CD4-positive, alpha-beta T cell treated with Interleukin-1 beta for 1 hour (primary cell): ENCODE data around the gene PLEKHM1.
"Not testable (repeated sequence)": the region's sequence is repeated elsewhere in the genome, so short reads cannot be mapped to it uniquely, and the experiment has no call there.

Experiments
- DNase-seq, 2 donors: peaks; one replicate each; pipeline ENCODE4 v3.0.0-alpha.2; 2020 to 2022

The PLEKHM1 gene

DNA sequence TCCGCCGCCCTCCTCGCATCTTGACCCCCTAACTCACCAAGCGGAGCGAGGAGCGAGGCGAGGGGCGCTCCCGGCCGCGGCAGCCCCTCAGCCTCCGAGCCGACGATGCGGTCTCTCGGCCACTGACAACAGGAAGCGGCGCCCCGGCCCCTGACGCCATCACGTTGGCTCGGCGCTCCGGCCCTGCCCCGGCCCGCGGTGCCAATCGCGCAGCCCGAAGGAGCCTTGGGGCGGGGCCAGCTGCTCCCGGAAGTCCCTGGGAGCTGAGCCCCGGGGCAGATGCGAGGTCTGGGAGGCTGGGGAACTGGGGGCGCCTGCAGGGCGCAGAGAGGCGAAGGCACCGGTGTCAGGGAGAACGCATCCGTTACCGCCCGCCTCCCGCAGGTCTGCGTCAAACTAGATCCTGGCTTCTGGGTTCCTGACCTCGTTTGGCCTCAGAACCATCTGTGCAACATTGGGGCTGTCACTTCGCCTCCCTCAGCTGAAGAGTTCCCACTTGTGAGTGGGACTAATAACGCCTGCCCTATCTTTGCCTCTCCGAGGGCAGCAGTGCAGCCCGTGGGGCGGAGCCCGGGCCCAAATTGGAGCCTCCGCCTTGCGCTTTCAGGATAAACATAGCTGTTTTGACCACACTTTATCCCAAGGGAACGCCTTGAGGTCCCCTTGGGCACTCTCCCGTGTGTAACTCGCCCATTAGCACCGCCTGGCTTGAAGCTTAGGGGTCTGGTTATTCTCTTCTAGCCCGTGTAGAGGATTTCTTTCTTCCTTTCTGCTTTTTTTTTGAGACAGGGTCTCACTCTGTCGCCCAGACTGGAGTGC is at the start of gene PLEKHM1:
Gene PLEKHM1, minus strand, starts transcription at position 107 of the 819 bp plus-strand sequence. CDS start 8,237 bp downstream, outside the sequence.
- peak; percentile 84 to 86 for DNase-seq

DNA sequence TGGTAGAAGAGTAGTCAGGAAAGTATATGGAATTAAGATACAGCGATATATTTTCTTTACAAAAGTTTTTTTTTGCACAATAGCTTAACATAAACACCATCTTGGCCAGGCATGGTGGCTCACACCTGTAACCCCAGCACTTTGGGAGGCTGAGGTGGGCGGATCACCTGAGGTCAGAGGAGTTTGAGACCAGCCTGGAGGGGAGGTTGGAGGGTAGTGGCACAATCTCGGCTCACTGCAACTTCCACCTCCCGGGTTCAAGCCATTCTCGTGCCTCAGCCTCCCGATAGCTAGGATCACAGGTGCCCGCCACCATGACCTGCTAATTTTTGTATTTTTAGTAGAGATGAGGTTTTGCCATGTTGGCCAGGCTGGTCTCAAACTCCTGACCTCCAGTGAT is 47.6 kb upstream of the PLEKHM1 start:
- not testable (repeated sequence) for DNase-seq

DNA sequence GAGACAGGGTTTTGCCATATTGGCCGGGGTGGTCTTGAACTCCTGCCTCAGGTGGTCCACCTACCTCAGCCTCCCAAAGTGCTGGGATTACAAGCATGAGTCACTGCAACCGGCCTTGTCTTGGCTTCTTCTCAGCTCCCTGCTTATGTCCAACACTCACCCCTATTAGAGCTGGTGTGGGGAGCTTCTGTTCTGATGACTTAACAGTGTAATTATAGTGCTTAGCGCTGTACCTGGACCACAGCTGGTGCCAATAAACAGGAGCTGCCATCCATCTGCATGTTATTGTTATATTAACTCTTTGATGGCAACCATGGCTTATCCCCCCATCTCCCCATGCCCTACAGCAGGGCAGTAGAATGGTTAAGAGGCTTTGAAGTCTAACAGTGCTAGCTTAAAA is 15.6 kb upstream of the PLEKHM1 start:
- DNase-seq: not testable (repeated sequence)

DNA sequence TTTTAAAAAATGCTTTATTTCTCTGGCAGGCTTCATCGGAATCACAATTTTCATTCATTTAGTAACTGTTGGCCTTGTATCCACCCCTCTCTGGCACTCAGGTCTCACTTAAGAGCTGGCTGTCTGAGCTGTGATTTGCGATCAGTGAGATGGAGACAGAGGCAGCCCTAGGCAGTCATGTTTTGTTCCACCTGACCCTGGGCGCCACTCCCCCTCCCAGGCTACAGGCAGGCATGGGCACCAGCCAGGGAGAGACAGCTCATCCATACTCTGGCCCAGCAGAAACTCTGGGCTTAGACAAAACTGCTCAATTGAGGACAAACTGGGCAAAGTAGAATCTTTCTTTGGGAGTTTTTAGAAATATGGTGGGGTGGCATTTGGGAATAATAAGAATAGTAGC is 14.7 kb upstream of the PLEKHM1 start:
- not testable (repeated sequence) for DNase-seq

DNA sequence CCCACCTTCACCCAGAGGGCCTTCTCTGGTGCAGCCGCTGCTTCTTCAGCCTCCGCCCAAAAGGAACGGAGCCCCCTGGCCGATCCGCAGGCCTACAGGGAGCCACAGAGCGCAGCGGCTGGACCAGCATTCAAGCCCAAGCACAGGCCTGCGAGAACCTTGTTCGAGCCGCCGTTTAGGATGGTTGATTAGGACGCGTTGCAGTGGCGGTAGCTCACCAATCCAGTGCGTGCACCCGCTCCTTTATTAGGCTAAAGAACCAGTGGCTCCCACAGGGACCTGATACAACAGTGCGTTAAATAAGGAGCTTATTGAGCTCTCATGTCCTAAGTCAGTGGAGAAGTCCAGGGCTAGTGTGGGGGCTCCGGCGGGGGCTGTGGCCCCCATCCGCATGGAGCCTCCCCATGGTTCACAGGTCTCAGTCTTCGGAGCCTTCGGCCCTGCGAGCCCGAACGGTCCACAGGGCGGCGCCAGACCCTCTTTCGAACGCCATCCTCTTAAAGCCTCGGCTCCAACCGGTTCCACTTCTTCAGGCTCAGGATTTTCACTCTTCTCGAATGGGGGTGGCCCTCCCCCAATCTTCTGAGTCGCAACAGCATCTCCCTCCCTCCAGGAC is 10.7 kb upstream of the PLEKHM1 start:
- DNase-seq: not testable (repeated sequence)

DNA sequence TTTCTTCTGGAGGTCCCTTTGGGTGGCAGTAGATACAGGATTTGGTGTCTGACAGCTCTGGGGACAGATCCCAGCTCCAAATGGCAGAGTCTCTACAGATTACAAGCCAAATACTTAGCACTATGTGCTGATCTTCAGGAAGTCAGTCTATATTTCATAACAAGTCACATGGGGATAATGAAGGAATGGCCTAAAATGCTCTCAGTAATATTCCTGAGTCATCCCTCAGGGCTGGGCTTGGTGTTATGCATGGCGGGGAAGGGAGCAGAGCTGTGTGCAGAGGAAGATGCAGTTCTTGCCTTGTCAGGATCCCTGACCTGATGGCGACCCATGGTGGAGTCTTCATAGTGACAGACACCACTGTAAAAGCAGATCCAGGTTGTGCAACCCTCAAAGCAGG is 10.0 kb upstream of the PLEKHM1 start:
- DNase-seq: not testable (repeated sequence)

DNA sequence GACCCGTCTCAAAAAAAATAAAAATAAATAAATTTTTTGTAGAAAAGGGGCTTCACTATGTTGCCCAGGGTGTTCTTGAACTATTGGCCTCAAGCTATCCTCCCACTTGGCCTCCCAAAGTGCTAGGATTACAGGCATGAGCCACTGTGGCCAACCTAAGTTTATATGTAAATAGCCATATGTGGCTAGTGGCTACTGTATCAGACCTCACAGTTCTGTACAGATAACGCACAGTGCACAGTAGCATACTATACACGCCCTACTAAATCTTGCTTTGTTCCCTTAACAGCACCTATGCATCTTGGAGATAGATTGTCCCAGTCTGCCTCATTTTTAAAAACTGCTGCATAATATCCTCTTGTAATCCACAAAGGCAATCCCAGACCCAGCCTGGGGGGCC is 8.7 kb upstream of the PLEKHM1 start:
- DNase-seq: not testable (repeated sequence)

DNA sequence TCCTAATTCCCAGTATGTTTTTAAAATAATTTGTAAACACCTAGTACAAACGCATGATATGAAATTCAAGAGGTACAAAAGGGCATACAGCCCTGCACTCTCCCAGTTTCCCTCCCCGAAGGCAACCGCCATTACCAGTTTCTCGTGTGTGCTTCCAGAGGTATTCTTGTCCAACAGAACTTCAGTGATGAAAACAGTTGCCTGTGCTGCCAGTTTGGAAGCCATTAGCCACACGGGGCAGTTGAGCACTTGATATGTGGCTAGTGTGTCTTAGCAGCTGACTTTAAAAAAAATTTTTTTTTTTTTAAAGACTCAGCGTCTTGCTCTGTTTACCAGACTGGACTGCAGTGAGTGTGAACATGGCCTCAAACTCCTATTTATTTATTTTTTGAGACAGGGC is 7.9 kb upstream of the PLEKHM1 start:
- DNase-seq: not testable (repeated sequence)

DNA sequence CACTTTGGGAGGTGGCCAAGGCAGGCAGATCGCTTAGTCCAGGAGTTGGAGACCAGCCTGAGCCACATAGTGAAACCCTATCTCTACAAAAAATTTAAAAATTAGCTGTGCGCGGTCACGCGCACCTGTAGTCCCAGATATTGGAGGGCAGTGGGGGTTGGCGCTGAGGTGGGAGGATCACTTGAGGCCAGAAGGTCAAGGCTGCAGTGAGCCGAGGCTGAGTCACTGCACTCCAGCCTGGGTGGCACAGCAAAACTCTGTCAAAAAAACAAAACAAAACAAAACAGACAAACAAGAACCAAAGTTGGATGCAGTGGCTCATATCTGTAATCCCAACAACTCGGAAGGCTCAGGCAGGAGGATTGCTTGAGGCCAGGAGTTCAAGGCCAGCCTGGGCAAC is 6.9 kb upstream of the PLEKHM1 start:
- not testable (repeated sequence) for DNase-seq

DNA sequence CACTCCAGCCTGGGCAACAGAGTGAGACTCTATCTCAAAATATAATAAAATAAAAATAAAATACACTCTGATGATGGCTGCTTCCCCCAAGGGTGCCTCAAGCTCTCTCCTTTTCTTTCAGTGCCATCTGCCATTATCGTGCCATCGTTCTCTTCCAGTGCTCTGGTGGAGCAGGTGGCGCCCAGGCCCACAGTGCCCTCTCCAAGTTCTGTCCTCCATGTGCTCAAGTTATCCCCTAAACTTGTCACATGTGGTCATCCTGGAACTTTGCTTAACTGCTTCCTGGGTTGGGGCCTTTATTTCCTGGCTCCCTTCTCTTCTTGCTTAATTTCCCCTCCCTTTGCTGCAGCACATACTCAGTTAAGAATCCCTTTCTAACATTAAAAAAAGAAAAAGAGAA is 6.0 kb upstream of the PLEKHM1 start:
- not testable (repeated sequence) for DNase-seq

DNA sequence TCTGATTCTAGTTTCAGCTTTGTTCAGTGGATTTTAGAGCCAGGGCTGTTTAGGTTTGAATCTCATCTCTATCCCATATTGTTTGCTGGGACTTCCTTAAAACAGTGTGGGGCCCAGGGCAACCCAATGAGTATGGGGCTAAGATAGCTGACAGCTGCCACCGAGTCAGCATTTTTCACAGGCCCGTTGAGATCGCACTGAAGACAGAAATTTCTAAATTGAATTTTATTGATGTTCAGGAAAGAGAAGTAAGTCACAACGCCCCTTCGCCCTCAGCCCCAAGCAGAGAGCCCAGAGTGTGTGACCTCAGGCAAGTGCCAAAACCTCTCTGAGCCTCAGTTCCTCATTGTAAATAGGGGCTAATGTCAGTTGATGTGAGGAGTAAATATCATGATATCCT is 4.0 kb upstream of the PLEKHM1 start:
- DNase-seq: peak in 1 of 2 donors; percentile 19

DNA sequence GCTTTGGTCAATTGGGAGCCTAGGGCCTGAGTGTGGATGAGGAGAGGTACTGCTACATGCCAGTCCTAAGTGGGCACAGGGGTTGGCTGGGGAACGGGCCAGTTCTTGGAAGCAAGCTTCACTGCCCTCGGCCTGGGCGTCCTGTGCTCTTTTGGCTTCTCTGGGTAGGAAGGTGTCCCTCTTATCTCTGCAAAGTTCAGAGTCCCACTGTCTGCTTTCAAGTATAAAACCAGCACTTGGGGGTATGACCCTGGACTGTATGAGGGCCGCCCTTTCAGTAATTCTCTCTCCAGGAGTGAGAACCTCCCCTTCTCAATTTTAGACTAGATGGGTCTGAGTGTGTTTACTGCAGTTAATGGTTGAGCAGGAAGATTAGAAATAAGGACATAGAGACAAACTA is 1.6 kb upstream of the PLEKHM1 start:
- DNase-seq: not testable (repeated sequence)

DNA sequence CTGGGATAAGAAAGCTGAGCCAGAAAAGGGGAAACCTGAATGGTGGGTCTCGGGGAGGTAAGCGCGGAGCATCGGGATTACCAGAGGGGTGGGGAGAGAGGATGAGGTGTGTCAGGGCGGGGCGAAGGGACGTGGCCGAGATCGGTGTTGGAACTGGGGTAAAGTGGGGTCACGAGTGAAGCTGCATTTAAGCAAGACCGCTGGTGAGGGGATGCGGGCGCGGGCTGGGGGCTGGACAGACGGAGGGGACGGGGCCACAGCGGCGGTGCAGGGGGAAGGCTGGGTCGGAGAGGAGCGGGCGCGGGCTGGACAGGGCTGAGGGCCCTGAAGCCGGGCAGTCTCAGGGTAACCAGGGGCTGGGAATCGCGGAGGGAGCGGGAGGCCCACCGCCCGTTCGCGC is 323 bp downstream of the PLEKHM1 start:
- DNase-seq: peak in 1 of 2 donors; percentile 21

DNA sequence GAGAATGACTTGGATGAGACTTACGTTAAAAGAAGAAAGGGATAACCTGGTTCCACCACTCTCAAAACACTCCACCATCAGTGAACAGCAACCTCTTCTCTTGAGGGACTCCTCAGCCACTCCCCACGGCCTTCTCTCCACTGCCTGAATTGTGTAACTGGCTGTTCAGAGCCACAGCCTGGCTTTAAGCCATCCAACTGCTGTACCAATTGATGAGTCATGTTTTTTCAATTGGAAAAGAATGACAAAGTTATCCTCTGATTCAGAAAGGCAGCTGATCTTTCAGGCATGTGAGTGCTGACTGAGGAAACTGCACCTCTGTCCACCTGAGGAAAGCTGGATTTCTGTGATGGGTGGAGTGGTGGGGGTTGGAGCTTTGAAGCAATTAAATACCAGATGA is 2.8 kb downstream of the PLEKHM1 start:
- peak in 1 of 2 donors; percentile 45 for DNase-seq

DNA sequence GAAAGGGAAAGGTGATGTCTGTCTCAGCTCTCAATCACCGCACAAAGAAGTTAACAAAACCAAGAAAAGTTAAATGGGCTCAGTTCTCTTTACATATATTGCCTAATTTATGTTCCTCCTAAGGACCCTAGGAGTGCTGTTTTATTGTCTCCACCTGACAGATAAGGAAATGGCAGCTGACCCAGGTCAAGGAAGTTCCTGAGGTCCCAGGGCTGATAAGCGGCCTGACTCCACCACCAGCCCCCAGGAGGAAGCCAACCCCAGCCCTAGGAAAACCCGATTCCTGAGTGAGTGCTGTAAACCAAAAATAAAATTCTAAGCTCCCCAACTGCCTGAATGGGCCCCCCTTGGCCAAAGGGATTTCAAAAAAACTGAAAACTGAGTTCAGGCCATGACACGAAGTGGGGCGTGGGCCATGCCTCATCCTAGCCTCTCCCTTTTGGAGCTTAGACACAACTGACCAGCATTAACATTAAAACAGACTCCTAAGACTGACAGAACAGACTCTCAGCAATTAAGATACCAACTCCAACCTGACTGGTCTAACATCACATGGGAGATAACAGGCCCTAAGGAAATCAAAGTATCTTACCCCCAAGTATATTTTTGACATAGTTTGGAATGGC is 6.8 kb downstream of the PLEKHM1 start:
- not testable (repeated sequence) for DNase-seq

DNA sequence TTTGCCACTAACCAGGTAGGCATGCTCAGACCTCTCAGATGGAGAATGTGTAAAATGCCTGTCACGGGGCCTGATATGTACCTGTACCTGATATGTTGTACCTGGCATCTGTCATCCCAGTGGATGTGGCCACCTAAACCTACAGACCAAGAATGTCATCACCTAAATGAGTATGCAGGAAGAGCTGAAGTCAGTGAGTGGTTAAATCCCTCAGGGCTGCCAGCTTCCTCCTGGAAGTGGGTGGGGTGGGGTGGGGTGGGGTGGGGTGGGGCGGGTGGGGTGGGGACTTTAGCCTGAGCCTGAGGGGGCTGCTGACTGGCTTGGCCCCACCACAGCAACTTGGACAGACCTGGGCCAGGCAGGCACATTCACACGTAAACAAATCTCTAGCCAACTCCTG is 7.3 kb downstream of the PLEKHM1 start:
- not testable (repeated sequence) for DNase-seq

DNA sequence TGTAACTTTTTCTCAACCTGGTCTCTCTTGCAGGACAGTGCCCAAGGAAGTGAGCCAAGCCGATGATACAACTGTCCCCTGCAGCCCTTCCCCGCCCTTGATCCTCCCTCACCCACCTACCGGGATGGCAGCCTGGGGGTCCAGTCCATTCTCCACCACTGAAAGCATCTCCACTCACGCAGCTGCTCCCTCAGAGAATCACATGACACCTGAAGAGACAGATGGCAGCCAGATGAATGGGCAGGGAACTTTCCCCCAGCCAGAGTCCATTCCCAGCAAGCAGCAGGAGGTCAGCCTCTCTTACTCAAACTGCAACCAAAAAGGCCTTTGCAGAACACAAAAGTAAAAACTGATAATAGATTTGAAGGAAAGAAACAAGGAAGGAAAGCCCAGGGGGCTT is 8.2 kb downstream of the PLEKHM1 start:
- DNase-seq: not testable (repeated sequence)

DNA sequence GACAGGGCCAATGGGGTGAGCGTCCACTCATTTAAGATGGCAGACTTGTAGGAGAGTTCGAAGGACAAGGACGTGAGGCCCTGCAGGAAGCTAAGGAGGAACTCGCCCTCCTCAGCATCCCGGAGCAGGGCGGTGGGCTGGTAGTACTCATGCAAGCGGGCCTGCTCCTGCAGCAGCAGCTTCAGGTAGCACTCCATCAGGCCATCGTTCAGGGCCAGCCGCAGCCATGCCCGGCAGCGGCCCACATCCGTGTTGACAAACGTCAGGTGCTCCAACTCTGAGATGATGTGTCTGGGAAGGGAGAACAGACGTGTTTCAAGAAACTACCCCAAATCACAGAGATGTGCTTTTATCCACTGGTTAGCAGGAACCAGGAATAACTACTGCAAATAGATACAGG is 15.1 kb downstream of the PLEKHM1 start:
- DNase-seq: not testable (repeated sequence)

DNA sequence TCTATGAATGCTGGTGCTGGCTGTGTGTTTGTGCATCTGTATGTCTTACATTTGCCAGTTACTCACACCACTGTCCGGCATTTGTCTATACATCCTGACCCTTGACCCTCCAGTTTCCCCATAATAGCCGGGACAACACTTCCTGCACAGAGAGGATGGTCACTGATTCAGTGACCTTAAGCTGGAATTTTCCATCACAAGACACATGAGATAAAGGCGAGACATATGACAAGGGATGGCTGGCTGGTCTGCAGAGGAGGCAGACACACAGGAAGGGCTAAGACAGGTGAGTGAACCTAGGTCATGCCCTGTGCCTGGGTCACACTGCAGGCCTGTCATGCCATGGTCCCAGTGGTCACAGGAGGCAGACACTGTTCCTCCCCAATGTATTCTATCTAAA is 18.3 kb downstream of the PLEKHM1 start:
- DNase-seq: not testable (repeated sequence)

DNA sequence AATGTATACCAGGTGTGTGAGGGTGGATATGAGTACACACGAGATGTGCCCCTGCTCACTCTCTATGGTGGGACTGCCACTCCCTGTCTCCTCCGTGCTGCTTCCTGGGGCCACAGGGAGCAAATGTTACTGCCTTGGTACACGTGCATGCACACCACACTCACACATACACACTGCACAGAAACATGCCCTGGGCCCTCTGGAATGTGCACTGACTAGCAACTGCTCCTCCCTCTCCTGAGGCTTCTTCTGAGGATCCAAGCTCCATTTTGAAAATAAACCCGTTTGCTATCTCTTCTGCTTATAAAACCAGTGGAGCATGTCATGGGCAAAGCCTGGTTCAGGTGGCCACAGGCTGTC is 21.3 kb downstream of the PLEKHM1 start:
- DNase-seq: not testable (repeated sequence)

DNA sequence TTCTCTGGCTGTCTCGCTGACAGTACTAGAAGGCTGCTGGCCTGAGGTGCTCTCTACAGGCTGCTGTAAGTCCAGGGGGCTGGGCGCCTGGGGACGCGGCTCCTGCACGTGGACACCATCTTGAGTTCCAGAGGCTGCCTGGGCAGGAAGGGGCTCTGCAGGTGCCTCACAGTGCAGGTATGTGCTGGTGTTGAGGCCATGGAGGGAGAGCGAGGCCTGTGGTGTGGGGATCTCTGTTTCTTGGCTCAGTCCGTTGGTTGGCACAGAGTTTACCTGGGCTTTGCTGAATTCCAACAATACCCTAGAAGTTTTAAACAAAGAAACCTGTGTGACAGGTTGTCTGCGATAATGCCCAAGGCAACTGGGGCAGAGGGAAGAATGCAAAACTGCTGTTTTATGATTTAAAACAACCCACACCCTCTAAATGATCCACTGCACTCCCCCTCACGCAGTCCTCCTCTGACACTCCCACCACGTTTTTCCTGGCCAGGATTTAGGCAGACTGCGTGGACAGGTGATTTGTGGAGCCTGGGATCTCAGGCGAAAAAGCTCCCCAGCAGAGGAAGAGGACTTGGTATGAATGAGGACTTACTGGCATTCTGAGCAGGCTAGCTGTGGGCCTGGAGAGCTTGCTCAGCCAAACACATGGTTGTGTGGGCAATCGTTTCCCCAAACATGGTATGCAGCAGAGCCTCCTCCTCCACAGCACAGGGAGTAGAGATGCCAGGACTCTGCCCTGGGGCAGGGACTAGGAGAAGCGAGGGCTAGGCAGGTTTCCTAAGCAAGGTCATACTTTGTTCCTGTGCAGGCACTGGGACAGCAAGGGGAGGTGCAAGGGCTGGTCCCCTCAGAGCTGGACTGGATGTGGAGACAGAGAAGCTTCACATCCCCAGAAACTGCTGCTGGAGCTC is 22.0 kb downstream of the PLEKHM1 start:
- not testable (repeated sequence) for DNase-seq

DNA sequence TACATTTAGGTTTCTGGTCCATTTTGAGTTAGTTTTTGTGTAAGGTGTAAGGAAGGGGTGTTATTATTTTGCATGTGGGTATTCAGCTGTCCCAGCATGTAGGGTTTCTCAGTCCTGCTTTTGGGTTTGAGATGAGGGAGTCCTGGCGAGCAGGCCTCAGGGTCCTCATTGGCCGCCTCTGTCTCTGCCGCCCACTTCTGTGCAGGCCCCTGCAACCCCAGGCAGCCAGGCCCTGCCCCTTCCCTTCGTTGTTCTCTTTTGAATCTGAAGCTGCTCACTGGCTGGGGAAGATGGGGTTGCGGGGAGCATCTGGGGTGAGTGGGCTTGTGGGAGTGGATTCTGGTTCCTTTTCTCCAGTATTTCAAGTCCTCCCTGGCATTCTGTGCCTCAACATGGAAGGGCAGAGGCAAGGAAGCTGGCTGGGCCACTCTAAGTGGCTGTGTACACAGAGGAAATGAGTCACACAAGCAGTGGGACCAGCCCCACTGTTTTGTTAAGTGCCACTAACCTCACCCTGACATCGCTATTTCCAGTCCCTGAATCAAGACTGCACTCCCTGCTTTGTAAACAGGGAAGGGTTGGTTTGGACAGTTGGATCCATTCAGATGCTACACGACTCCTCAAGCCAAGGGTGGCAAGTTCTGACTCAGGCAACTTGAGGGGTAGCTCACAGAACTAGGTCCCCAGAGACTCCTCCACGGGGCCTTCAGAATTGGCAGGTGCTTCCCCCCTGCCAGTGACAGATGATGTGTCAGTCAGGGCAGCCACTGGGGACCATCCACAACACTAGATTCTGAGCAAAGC is 28.8 kb downstream of the PLEKHM1 start:
- peak; percentile 10 to 58 for DNase-seq
